ENCODE data around the gene KRTAP20-4.

GRCh38 chr21:30628109-30628508 lies 7.7 kb downstream of the KRTAP20-4 start:
- TF ChIP-seq POLR2A (IDR thresholded peaks at IDR 0.05; ENCODE audit: low read depth, low read length) = no peak
- TF ChIP-seq POLR2AphosphoS5 (IDR thresholded peaks at IDR 0.05; ENCODE audit: low read depth, low read length) = no peak
- TF ChIP-seq TAF1 (IDR thresholded peaks at IDR 0.05; ENCODE audit: borderline replicate concordance, low read depth, low read length) = no peak

Measured in GM12892 (cell line).